Tibial nerve (tissue), 4 donors: ENCODE results near the gene CORIN.

Source experiments
- CTCF ChIP-seq, 5 experiments: fragments of 200-600 bp in 3 of 5; fragments of 450-650 bp in 2 of 5; sonication (generic) in 3 of 5; IDR thresholded peaks; one replicate each; pipeline ENCODE4 v1.5.1; 2016 to 2019; ENCODE audit warnings: antibody characterized with exemption in 5 of 5, mild to moderate bottlenecking in 3 of 5, moderate library complexity in 2 of 5
- EP300 ChIP-seq, 2 donors: sonication (generic); formaldehyde crosslinking; IDR thresholded peaks; one replicate each; pipeline ENCODE4 v1.6.1; 2017; ENCODE audit warnings: antibody characterized with exemption in 2 of 2, mild to moderate bottlenecking in 1 of 2
- POLR2A ChIP-seq, 2 donors: fragments of 450-650 bp; IDR thresholded peaks; one replicate each; pipeline ENCODE4 v1.6.1; 2017; ENCODE audit warnings: antibody characterized with exemption in 2 of 2, mild to moderate bottlenecking in 2 of 2, moderate library complexity in 2 of 2

- TF ChIP-seq CTCF (IDR thresholded peaks at IDR 0.05): no peak
- TF ChIP-seq POLR2A (IDR thresholded peaks at IDR 0.05): no peak
- no peak for TF ChIP-seq EP300 (IDR thresholded peaks at IDR 0.05)
These were observed 145.2 kb downstream of the CORIN start for GRCh38 chr4:47692691-47693090.
